Neural cell (in vitro differentiated cells): ENCODE results near the gene FCN1. TPM values are rescaled to one million over a fixed set of nuclear protein-coding genes. Genes with fewer than 3 reads are reported as not detected.

ENCODE experiments used
- H2AFZ ChIP-seq: fragments of 200-600, 300-800 bp; sonication (generic), shearing (Covaris generic); 2 replicates; pipeline ENCODE4 v1.6.0; 2014; ENCODE audit warnings: low read depth, mild to moderate bottlenecking, antibody characterized with exemption, low read length, moderate library complexity
- H3F3A ChIP-seq: fragments of 200-600 bp; shearing (Covaris generic); 2 replicates; pipeline ENCODE4 v1.6.1; 2016; ENCODE audit warnings: mild to moderate bottlenecking, moderate library complexity, mixed read lengths, antibody characterized with exemption, low read length; ENCODE audit not compliant: insufficient read depth, poor library complexity, severe bottlenecking
- H3K27ac ChIP-seq: fragments of 200-600, 300-800 bp; sonication (generic), shearing (Covaris generic); 2 replicates; pipeline ENCODE4 v1.5.1; 2014; ENCODE audit warnings: mild to moderate bottlenecking, low read length, moderate library complexity
- H3K27me3 ChIP-seq: fragments of 300-800, 200-600 bp; sonication (generic), shearing (Covaris generic); 2 replicates; pipeline ENCODE4 v1.6.0; 2014; ENCODE audit warnings: mild to moderate bottlenecking, low read depth, low read length, moderate library complexity; ENCODE audit not compliant: insufficient read depth
- H3K36me3 ChIP-seq: fragments of 300-800, 200-600 bp; sonication (generic), shearing (Covaris generic); 2 replicates; pipeline ENCODE4 v1.5.1; 2014; ENCODE audit warnings: mild to moderate bottlenecking, antibody characterized with exemption, low read length, moderate library complexity; ENCODE audit not compliant: insufficient read depth
- H3K4me2 ChIP-seq: fragments of 300-800, 200-600 bp; sonication (generic), shearing (Covaris generic); 2 replicates; pipeline ENCODE4 v1.6.0; 2014; ENCODE audit warnings: mild to moderate bottlenecking, low read length
- H3K4me3 ChIP-seq: fragments of 300-800, 200-600 bp; sonication (generic), shearing (Covaris generic); 2 replicates; pipeline ENCODE4 v1.5.1; 2014; ENCODE audit warnings: mild to moderate bottlenecking, low read length, moderate library complexity
- H3K79me2 ChIP-seq: fragments of 200-600 bp; shearing (Covaris generic); replicated peaks from 2 replicates; pipeline ENCODE4 v1.6.0; 2014; ENCODE audit warnings: mild to moderate bottlenecking, low read length, moderate library complexity; ENCODE audit not compliant: insufficient read depth
- H3K9ac ChIP-seq: fragments of 300-800, 200-600 bp; sonication (generic), shearing (Covaris generic); 2 replicates; pipeline ENCODE4 v1.6.1; 2016; ENCODE audit warnings: mild to moderate bottlenecking, low read length, mixed read lengths
- H3K9me2 ChIP-seq: fragments of 200-600 bp; shearing (Covaris generic); 2 replicates; pipeline ENCODE4 v1.6.1; 2016; ENCODE audit warnings: mild to moderate bottlenecking, low read length, mixed read lengths; ENCODE audit not compliant: insufficient read depth
- H3K9me3 ChIP-seq: fragments of 200-600, 300-800 bp; sonication (generic), shearing (Covaris generic); 2 replicates; pipeline ENCODE4 v1.6.1; 2016; ENCODE audit warnings: mild to moderate bottlenecking, mixed run types, low read length, moderate library complexity, mixed read lengths
- H4K20me1 ChIP-seq: fragments of 200-600 bp; shearing (Covaris generic); 2 replicates; pipeline ENCODE4 v1.6.1; 2016; ENCODE audit warnings: mild to moderate bottlenecking, mixed run types; ENCODE audit not compliant: insufficient read depth
- CTCF ChIP-seq: fragments of 450-650 bp; IDR thresholded peaks from 2 replicates; pipeline ENCODE4 v1.5.1; 2014; ENCODE audit warnings: antibody characterized with exemption, mild to moderate bottlenecking, moderate library complexity; ENCODE audit not compliant: poor library complexity, severe bottlenecking
- EP300 ChIP-seq: fragments of 450-650 bp; conservative IDR thresholded peaks from 2 replicates; pipeline ENCODE4 v1.6.1; 2014; ENCODE audit warnings: antibody characterized with exemption, mild to moderate bottlenecking, moderate library complexity; ENCODE audit not compliant: poor library complexity, severe bottlenecking
- EZH2 ChIP-seq: fragments of 200-600, 300-800 bp; shearing (Covaris generic), sonication (generic); IDR thresholded peaks from 2 replicates; pipeline ENCODE4 v1.6.1; 2014; ENCODE audit warnings: antibody characterized with exemption, low read length, borderline replicate concordance, mild to moderate bottlenecking; ENCODE audit not compliant: insufficient read depth, poor library complexity, severe bottlenecking
- MXI1 ChIP-seq: fragments of 450-650 bp; conservative IDR thresholded peaks from 2 replicates; pipeline ENCODE4 v1.6.1; 2014; ENCODE audit warnings: antibody characterized with exemption, mild to moderate bottlenecking; ENCODE audit not compliant: poor library complexity, severe bottlenecking
- POLR2AphosphoS5 ChIP-seq: IDR thresholded peaks from 2 replicates; pipeline ENCODE4 v1.6.1; 2012
- RAD21 ChIP-seq: fragments of 450-650 bp; conservative IDR thresholded peaks from 2 replicates; pipeline ENCODE4 v1.6.1; 2014; ENCODE audit warnings: antibody characterized with exemption, mild to moderate bottlenecking, moderate library complexity
- SMC3 ChIP-seq: fragments of 450-650 bp; conservative IDR thresholded peaks from 2 replicates; pipeline ENCODE4 v1.6.1; 2014; ENCODE audit warnings: antibody characterized with exemption, mild to moderate bottlenecking, moderate library complexity; ENCODE audit not compliant: poor library complexity
- TAF1 ChIP-seq: IDR thresholded peaks from 2 replicates; pipeline ENCODE4 v1.6.1; 2012; ENCODE audit warnings: low read depth
- polyA plus RNA-seq: library from polyadenylated mRNA; depleted of rRNA; stranded (reverse); fragments of >200 nt; gene quantifications from 2 replicates; pipeline ENCODE4 v1.2.3, GENCODE V29; 2014
- TF ChIP-seq, protein P1 (sequence below): IDR thresholded peaks from 2 replicates; pipeline ENCODE4 v1.6.1; 2012; ENCODE audit warnings: borderline replicate concordance

FCN1 gene
- polyA plus RNA-seq, 1 donor from 2014 or later, result not detected

DNA sequence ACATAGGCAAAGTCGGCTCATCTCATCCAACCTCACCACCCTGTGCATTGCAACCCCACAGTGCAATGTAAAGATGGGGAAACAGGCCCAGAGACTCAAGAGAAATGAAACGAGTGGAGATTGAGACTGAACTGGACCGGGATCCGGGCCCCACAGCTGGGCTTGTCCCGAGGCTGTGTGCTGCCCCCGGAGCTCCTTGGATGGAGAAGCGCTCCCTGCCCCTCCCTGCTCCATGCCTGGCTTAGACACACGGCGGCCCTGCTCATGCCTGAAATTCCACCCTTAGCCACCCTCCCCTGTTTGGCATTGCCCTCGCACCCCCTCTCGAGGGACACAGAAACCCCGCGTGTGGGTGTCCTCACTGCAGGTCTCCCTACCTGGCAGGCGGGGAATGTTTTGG is 27.2 kb upstream of the FCN1 start:
- H3K27ac ChIP-seq, result no peak overlapping the region
- TF ChIP-seq SMC3 (no peak), TAF1 (no peak), RAD21 (no peak), EZH2 (no peak), CTCF (no peak), EP300 (no peak), POLR2AphosphoS5 (no peak), MXI1 (no peak)
- TF ChIP-seq, protein P1, sequence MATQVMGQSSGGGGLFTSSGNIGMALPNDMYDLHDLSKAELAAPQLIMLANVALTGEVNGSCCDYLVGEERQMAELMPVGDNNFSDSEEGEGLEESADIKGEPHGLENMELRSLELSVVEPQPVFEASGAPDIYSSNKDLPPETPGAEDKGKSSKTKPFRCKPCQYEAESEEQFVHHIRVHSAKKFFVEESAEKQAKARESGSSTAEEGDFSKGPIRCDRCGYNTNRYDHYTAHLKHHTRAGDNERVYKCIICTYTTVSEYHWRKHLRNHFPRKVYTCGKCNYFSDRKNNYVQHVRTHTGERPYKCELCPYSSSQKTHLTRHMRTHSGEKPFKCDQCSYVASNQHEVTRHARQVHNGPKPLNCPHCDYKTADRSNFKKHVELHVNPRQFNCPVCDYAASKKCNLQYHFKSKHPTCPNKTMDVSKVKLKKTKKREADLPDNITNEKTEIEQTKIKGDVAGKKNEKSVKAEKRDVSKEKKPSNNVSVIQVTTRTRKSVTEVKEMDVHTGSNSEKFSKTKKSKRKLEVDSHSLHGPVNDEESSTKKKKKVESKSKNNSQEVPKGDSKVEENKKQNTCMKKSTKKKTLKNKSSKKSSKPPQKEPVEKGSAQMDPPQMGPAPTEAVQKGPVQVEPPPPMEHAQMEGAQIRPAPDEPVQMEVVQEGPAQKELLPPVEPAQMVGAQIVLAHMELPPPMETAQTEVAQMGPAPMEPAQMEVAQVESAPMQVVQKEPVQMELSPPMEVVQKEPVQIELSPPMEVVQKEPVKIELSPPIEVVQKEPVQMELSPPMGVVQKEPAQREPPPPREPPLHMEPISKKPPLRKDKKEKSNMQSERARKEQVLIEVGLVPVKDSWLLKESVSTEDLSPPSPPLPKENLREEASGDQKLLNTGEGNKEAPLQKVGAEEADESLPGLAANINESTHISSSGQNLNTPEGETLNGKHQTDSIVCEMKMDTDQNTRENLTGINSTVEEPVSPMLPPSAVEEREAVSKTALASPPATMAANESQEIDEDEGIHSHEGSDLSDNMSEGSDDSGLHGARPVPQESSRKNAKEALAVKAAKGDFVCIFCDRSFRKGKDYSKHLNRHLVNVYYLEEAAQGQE, result no peak

DNA sequence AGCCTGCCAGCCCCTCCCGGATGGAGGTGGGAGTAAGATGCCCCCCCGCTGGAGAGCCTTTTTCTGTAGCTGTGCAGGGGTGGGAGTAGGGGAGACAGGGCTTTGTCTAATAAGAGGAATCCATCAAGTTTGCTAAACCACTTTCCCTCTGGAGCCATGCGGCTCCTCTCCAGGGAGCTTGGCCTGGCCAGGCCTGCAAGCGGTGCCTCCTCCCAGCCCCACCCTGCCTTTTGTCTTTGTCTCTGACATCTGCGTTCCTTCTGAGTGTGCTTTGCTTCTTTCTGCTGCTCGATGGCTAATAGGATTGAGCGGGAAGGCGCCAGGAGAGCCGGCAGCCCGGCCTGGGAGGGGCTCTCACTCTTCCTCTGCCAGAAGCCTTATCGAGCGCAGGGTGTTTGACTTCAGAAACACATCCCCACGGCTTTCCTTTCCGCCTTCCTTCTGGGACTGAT is 26.7 kb upstream of the FCN1 start:
- H3K9me2 ChIP-seq, result no peaks in the 10 kb centered on the region
- no peak overlapping the region for H3K4me2 ChIP-seq
- no peak overlapping the region for H3K4me3 ChIP-seq
- no peaks in the 10 kb centered on the region for H3K79me2 ChIP-seq
- H3K36me3 ChIP-seq, result no peaks in the 10 kb centered on the region
- H3K9ac ChIP-seq, result peak overlapping the region; percentile 36
- no peaks in the 10 kb centered on the region for H3K27me3 ChIP-seq
- TF ChIP-seq SMC3 (no peak), EP300 (no peak), MXI1 (no peak), EZH2 (no peak)
- TF ChIP-seq, protein P1, result no peak
- H3K27ac ChIP-seq, result no peak overlapping the region
- no peaks in the 10 kb centered on the region for H3K9me3 ChIP-seq
- no peaks in the 10 kb centered on the region for H3F3A ChIP-seq
- H2AFZ ChIP-seq, result peak overlapping the region; percentile 65
- no peaks in the 10 kb centered on the region for H4K20me1 ChIP-seq

More for the DNA sequence above, 27.2 kb upstream of the FCN1 start:
- H3K9me2 ChIP-seq, result no peaks in the 10 kb centered on the region
- no peaks in the 10 kb centered on the region for H3F3A ChIP-seq
- no peaks in the 10 kb centered on the region for H3K27me3 ChIP-seq
- no peak overlapping the region for H3K4me2 ChIP-seq
- H4K20me1 ChIP-seq, result no peaks in the 10 kb centered on the region
- H3K4me3 ChIP-seq, result no peak overlapping the region
- no peak overlapping the region for H2AFZ ChIP-seq
- H3K9ac ChIP-seq, result peak overlapping the region; percentile 36
- no peaks in the 10 kb centered on the region for H3K79me2 ChIP-seq
- no peaks in the 10 kb centered on the region for H3K9me3 ChIP-seq
- no peaks in the 10 kb centered on the region for H3K36me3 ChIP-seq
